DND-41 (cell line): Measurements from ENCODE around the gene MGST2.

Experiments
- EZH2 ChIP-seq: IDR thresholded peaks from 3 replicates; pipeline ENCODE4 v1.6.1; 2012; ENCODE audit warnings: borderline replicate concordance, low read depth, mild to moderate bottlenecking, moderate library complexity, low read length, inconsistent platforms; ENCODE audit not compliant: severe bottlenecking
- TF ChIP-seq, protein P1 (sequence below): IDR thresholded peaks from 2 replicates; pipeline ENCODE4 v1.5.1; 2012; ENCODE audit warnings: borderline replicate concordance, low read length, moderate library complexity, mild to moderate bottlenecking; ENCODE audit not compliant: poor library complexity, severe bottlenecking; ENCODE audit errors: extremely low read depth

DNA sequence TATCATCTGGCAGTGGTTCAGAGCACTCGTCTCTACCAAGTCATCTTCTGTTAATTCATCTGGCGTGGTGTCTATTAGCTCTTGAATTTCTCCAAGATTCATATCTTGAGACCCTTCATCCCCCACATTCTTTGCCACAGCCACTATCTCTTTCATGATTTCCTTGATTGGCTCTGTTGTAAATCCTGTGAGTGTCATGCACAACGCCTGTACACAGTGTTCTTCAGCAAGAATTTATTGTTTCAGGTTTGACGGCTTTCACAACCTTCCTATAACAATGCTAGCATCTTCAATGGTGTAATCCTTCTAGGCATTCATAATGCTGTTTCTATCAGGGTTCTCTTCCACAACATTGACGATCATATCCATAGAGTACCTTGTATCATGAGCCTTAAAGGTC lies 30.9 kb downstream of the MGST2 start:
- TF ChIP-seq, protein P1, sequence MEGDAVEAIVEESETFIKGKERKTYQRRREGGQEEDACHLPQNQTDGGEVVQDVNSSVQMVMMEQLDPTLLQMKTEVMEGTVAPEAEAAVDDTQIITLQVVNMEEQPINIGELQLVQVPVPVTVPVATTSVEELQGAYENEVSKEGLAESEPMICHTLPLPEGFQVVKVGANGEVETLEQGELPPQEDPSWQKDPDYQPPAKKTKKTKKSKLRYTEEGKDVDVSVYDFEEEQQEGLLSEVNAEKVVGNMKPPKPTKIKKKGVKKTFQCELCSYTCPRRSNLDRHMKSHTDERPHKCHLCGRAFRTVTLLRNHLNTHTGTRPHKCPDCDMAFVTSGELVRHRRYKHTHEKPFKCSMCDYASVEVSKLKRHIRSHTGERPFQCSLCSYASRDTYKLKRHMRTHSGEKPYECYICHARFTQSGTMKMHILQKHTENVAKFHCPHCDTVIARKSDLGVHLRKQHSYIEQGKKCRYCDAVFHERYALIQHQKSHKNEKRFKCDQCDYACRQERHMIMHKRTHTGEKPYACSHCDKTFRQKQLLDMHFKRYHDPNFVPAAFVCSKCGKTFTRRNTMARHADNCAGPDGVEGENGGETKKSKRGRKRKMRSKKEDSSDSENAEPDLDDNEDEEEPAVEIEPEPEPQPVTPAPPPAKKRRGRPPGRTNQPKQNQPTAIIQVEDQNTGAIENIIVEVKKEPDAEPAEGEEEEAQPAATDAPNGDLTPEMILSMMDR, result no peak
- TF ChIP-seq EZH2, result no peak
